Measurements from ENCODE around the gene PGF.

Gene PGF

DNA sequence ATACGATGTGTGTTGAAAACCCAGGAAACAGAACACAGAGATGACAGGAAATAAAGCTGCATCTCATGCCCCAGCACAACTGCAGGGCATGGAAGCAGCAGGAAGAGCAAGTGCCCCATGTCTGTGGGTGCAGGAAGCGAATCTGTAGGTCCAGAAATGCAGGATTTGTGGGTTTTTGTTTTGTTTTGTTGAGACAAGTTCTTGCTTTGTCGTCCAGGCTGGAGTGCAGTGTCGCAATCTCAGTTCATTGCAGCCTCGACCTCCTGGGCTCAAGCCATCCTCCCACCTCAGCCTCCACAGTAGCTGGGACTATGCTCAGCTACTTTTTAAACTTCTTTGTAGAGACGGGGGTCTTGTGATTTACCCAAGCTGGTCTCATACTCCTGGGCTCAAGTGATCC lies 26.2 kb downstream of the PGF start:
- Histone ChIP-seq H3K4me3 (ENCODE audit: extremely low read depth, insufficient read depth, low read length, poor library complexity, severe bottlenecking) (no peak overlapping the region), H3K36me3 (ENCODE audit: control insufficient read depth, insufficient read depth, low read length) (no peaks in the 10 kb centered on the region), H3K9me3 (ENCODE audit: control insufficient read depth, low read length) (no peaks in the 10 kb centered on the region), H3K4me1 (ENCODE audit: control insufficient read depth, insufficient read depth, low read length, poor library complexity, severe bottlenecking) (peaks cover 7% of the 10 kb centered on the region), H3K27ac (ENCODE audit: low read depth, low read length, severe bottlenecking) (no peak overlapping the region)
- 76 to 87% methylated on average over 5 to 6 of the region's 6 CpGs for WGBS, 2 experiments (ENCODE audit: insufficient coverage in 2 of 2)

DNA sequence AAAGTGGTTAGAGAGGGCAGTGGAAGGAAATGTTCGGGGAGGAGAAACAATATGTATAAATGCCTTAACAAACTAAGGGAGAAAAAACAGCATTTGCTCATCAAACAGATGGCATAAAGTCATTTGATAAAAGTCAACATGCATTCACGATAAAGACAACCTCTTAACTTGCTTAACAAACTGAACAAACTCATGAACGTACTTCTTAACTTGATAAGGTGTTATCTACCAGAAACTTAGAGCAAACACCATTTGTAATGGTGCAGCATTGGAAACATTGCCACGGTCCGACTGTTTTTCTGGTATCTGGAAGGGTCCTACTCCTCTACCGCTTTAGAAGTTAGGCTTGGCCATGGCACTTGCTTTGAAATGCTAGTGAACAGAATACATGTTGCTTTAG lies 28.2 kb downstream of the PGF start:
- Histone ChIP-seq H3K36me3 (ENCODE audit: control insufficient read depth, insufficient read depth, low read length) (no peaks in the 10 kb centered on the region), H3K27ac (ENCODE audit: low read depth, low read length, severe bottlenecking) (no peak overlapping the region), H3K4me3 (ENCODE audit: extremely low read depth, insufficient read depth, low read length, poor library complexity, severe bottlenecking) (no peak overlapping the region), H3K9me3 (ENCODE audit: control insufficient read depth, low read length) (no peaks in the 10 kb centered on the region), H3K4me1 (ENCODE audit: control insufficient read depth, insufficient read depth, low read length, poor library complexity, severe bottlenecking) (peaks cover 1% of the 10 kb centered on the region)
- WGBS, 2 experiments (ENCODE audit: insufficient coverage in 2 of 2), result 90 to 92% methylated on average over 4 of the region's 6 CpGs

DNA sequence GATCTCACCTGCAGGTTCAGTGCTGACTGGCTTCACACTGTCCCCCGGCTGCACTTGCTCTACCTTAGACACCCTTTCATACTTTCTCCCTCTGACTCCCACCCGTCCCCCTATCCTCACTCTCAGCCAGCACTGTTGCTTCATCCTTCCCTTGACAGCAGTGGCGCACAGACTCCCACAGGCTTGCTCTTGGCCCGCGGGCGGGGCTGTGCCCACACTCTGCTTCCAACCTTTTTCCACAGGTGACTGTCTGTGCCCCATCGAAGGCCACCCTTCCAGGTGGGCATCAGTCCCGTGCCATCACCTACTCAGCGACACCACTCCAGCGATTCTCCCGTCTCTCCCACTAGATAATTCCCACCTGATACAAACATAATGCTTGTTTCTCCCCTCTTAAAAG lies 31.3 kb downstream of the PGF start:
- Histone ChIP-seq H3K9me3 (ENCODE audit: control insufficient read depth, low read length) (no peaks in the 10 kb centered on the region), H3K36me3 (ENCODE audit: control insufficient read depth, insufficient read depth, low read length) (no peaks in the 10 kb centered on the region), H3K27ac (ENCODE audit: low read depth, low read length, severe bottlenecking) (no peak overlapping the region), H3K4me3 (ENCODE audit: extremely low read depth, insufficient read depth, low read length, poor library complexity, severe bottlenecking) (no peak overlapping the region), H3K4me1 (ENCODE audit: control insufficient read depth, insufficient read depth, low read length, poor library complexity, severe bottlenecking) (no peaks in the 10 kb centered on the region)
- 82 to 93% methylated on average over 8 to 11 of the region's 11 CpGs for WGBS, 2 experiments (ENCODE audit: insufficient coverage in 2 of 2)

DNA sequence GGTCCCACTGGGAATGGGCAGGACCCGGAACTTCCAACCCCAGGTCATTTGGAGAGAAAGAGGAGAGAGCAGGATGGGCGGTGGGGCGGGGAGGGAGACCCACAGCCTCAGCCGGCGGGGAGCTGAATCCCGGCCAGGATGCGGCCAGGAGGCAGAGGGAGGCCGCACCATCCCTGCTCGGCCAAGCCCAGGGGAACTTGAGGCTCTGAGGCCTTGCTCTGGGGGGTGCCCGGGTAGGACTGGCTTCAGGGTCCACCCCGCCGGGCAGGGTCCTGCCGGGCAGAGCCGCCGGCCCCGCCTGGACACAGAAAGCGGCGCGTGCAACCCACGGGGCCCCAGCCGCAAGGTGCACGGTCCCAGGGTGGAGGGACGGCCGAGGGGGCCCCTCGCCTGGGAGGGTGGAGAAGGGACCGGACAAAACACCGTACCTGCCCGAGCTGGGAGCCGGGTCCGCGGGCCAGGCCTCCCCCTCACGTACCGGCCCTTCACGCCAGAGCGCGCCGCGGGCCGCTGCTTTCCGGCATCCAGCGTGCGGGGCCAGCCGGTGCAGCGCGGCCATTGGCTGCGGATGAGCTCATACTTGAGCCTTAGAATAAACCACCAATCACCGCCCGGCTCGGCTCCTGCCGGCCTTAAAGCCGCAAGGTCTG lies 32.5 kb downstream of the PGF start, which contains the start of gene RPS6KL1:
TSS of gene RPS6KL1 (minus strand) at position 509 of the 650 bp plus-strand sequence. CDS start 1,719 bp downstream, outside the sequence.
- Histone ChIP-seq H3K36me3 (ENCODE audit: control insufficient read depth, insufficient read depth, low read length) (no peaks in the 10 kb centered on the region), H3K4me1 (ENCODE audit: control insufficient read depth, insufficient read depth, low read length, poor library complexity, severe bottlenecking) (no peaks in the 10 kb centered on the region), H3K9me3 (ENCODE audit: control insufficient read depth, low read length) (no peaks in the 10 kb centered on the region), H3K27ac (ENCODE audit: low read depth, low read length, severe bottlenecking) (no peak within 1 kb of the TSS), H3K4me3 (ENCODE audit: extremely low read depth, insufficient read depth, low read length, poor library complexity, severe bottlenecking) (peak within 1 kb of the TSS; percentile 61)
- 1 to 2% methylated on average over 28 to 40 of the region's 51 CpGs for WGBS, 2 experiments (ENCODE audit: insufficient coverage in 2 of 2)

DNA sequence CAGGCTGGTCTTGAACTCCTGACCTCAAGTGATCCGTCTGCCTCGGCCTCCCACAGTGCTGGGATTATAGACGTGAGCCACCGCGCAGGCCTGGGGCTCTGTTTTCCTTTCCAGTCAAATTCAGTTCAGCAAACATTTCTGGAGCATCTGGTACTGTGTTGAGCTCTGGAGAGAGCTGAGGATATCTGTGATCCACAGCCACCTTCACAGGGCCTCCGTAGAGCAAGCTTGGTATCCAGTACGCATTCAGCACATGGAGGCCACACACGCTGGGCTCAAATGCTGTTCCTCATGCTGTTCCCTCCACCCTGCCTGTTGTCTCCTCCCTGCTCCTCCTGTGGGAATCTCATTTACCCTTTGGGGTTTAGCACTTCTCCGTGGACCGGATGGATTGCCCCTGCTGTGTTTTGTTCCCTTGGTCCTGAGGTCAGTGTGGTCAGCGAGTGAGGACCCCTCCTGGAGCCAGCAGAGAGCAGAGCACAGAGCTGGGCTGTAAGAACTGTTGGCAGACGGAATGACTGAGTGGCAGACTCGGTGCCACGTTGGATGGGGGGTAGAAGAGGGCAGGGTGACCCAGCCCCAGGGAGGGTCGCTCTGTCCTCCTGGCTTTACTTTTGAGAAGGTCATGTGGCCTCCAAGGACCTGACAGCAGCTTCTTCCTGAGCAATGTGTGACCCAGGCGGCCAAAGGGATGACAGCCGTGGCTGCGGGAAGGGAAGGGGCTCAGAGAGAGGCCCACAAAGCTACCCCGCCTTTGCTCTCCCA lies 33.2 kb downstream of the PGF start:
- Histone ChIP-seq H3K4me1 (ENCODE audit: control insufficient read depth, insufficient read depth, low read length, poor library complexity, severe bottlenecking) (no peaks in the 10 kb centered on the region), H3K9me3 (ENCODE audit: control insufficient read depth, low read length) (no peaks in the 10 kb centered on the region), H3K4me3 (ENCODE audit: extremely low read depth, insufficient read depth, low read length, poor library complexity, severe bottlenecking) (peak overlapping the region; percentile 61), H3K27ac (ENCODE audit: low read depth, low read length, severe bottlenecking) (no peak overlapping the region), H3K36me3 (ENCODE audit: control insufficient read depth, insufficient read depth, low read length) (no peaks in the 10 kb centered on the region)
- WGBS, 2 experiments (ENCODE audit: insufficient coverage in 2 of 2), result 71 to 82% methylated on average over 16 to 19 of the region's 19 CpGs

DNA sequence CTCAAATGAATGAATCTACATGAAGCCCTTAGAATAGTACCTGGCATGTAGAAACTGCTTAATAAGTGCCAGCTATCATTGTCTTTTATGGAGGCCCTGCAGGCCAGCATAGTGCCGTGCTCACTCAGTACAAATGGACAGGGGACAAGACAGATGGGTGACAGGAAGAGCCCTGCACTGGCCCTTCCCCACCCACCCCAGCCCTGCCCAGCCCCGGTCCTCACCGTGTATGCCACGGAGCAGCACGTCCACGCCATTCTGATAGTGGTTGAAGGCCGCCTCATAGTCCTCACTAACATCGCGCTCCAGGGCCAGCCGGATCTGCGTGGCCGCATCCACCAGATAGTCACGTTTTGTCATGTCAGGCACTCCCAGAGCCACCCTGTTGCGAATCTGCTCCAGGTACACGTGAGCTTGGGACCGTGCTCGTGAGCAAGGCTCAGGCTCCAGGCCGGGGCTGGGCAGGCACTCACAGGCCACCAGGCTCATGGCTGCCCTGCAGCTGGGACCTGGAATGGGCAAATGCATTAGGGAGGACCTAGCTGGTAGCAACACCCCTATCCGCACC lies 34.3 kb downstream of the PGF start:
- no peaks in the 10 kb centered on the region for H3K9me3 ChIP-seq (ENCODE audit: control insufficient read depth, low read length)
- no peaks in the 10 kb centered on the region for H3K4me1 ChIP-seq (ENCODE audit: control insufficient read depth, insufficient read depth, low read length, poor library complexity, severe bottlenecking)
- H3K36me3 ChIP-seq (ENCODE audit: control insufficient read depth, insufficient read depth, low read length), result no peaks in the 10 kb centered on the region
- no peak overlapping the region for H3K27ac ChIP-seq (ENCODE audit: low read depth, low read length, severe bottlenecking)
- no peak overlapping the region for H3K4me3 ChIP-seq (ENCODE audit: extremely low read depth, insufficient read depth, low read length, poor library complexity, severe bottlenecking)
- 97% methylated on average over 15 to 18 of the region's 19 CpGs for WGBS, 2 experiments (ENCODE audit: insufficient coverage in 2 of 2)

DNA sequence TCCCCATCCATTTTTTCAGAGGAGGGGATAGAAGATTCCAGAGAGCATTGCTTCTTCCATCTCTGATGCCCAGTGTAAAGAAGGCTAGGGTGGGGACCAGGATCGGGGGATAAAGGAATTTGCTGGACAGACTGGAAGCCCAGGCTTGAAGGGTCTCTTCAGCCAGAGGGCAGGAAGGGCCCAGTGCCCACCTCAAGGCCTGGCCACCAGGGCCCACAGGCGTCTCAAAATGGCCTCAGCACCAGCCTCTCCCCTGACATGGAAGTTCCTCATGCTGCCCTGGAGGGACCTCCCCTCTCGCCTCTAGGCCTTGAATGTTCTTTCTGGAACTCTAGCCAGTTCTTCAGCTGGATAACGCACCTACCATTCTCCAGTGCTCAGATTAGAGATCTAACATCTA lies 35.1 kb downstream of the PGF start:
- H3K27ac ChIP-seq (ENCODE audit: low read depth, low read length, severe bottlenecking), result no peak overlapping the region
- no peak overlapping the region for H3K4me3 ChIP-seq (ENCODE audit: extremely low read depth, insufficient read depth, low read length, poor library complexity, severe bottlenecking)
- no peaks in the 10 kb centered on the region for H3K36me3 ChIP-seq (ENCODE audit: control insufficient read depth, insufficient read depth, low read length)
- 93 to 99% methylated on average over 3 to 4 of the region's 4 CpGs for WGBS, 2 experiments (ENCODE audit: insufficient coverage in 2 of 2)
- H3K4me1 ChIP-seq (ENCODE audit: control insufficient read depth, insufficient read depth, low read length, poor library complexity, severe bottlenecking), result no peaks in the 10 kb centered on the region
- no peaks in the 10 kb centered on the region for H3K9me3 ChIP-seq (ENCODE audit: control insufficient read depth, low read length)

DNA sequence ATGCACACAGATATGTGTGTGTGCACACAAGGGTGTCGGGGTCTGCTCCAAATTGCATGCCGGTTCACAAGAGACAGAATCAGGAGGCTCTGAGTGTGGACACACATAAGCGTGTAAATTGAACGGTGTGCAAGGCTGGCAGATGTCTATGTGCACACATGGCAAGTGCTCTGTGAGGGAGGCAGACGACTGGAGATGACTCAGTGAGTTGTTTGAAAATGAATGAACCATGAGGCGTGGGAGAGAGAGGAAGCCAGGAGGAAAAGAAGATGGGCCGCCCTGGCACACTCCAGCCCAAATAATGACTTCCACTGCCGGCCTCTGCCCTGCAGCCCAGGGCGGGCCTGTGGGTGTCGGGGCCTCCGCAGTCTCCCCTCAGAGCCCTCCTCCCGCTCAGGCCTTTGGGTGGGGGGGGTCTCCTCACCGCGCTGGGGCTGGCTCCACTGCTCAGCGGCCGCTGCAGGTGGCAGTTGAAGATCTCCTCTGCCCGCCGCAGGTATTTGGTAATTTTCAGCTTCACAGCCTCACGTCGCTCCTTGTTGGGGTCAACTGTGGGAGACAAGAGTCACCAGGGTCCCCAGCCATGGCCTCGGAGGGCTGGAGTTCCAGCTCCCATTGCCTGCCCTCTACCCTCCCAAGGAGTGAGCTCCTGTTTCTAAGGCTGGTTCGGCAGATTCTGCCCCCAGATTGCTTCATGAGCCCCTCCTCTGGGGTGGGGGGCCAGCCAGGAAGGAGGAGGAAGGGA lies 35.8 kb downstream of the PGF start:
- H3K4me3 ChIP-seq (ENCODE audit: extremely low read depth, insufficient read depth, low read length, poor library complexity, severe bottlenecking), result no peak overlapping the region
- H3K36me3 ChIP-seq (ENCODE audit: control insufficient read depth, insufficient read depth, low read length), result no peaks in the 10 kb centered on the region
- H3K4me1 ChIP-seq (ENCODE audit: control insufficient read depth, insufficient read depth, low read length, poor library complexity, severe bottlenecking), result no peaks in the 10 kb centered on the region
- 95% methylated on average over 12 to 16 of the region's 22 CpGs for WGBS, 2 experiments (ENCODE audit: insufficient coverage in 2 of 2)
- H3K9me3 ChIP-seq (ENCODE audit: control insufficient read depth, low read length), result no peaks in the 10 kb centered on the region
- no peak overlapping the region for H3K27ac ChIP-seq (ENCODE audit: low read depth, low read length, severe bottlenecking)

DNA sequence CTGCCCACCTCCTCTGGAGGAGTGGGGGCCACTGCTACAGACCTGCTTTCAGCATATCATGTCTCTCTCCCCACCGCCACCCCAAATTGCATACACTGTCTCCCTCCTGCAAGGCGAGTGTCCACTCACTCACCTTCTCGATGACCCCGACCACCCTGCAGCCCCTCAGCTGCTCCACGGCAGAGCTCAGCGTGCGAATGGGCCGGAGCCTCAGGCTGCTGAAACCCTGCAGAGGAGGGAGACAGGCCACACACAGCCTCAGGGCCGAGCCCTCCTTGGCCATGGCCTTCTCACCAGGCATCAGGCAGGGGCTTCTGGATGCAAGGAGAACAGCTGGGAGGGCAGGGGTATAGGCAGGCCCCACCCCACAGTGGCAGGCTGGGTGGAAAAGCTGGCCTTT lies 37.0 kb downstream of the PGF start:
- H3K27ac ChIP-seq (ENCODE audit: low read depth, low read length, severe bottlenecking), result no peak overlapping the region
- H3K4me3 ChIP-seq (ENCODE audit: extremely low read depth, insufficient read depth, low read length, poor library complexity, severe bottlenecking), result no peak overlapping the region
- 94 to 97% methylated on average over 8 to 9 of the region's 9 CpGs for WGBS, 2 experiments (ENCODE audit: insufficient coverage in 2 of 2)
- no peaks in the 10 kb centered on the region for H3K36me3 ChIP-seq (ENCODE audit: control insufficient read depth, insufficient read depth, low read length)
- no peaks in the 10 kb centered on the region for H3K9me3 ChIP-seq (ENCODE audit: control insufficient read depth, low read length)
- H3K4me1 ChIP-seq (ENCODE audit: control insufficient read depth, insufficient read depth, low read length, poor library complexity, severe bottlenecking), result no peaks in the 10 kb centered on the region

DNA sequence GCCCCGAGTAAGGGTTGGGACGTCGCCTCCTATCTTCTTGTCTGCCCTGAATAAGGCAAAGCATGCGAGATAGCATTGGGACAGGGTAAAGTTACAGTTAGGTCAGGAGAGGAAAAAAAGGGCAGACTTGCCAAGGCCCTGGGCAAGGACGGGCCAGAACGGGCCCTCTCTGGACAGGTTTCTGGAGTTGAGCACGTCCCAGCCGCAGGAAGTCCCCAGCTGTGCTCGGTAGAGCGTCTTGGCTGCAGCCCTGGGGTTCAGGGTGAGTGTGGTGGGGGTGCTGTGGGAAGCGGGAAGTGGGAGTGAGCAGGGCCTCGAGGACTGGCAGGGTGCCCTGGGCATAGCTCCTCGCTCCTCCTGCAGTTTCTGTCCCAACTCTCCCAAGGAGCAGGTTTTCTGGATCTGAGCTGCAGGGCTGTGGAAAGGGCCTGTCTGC lies 37.7 kb downstream of the PGF start:
- H3K4me1 ChIP-seq (ENCODE audit: control insufficient read depth, insufficient read depth, low read length, poor library complexity, severe bottlenecking), result no peaks in the 10 kb centered on the region
- H3K36me3 ChIP-seq (ENCODE audit: control insufficient read depth, insufficient read depth, low read length), result no peaks in the 10 kb centered on the region
- no peak overlapping the region for H3K27ac ChIP-seq (ENCODE audit: low read depth, low read length, severe bottlenecking)
- H3K9me3 ChIP-seq (ENCODE audit: control insufficient read depth, low read length), result no peaks in the 10 kb centered on the region
- no peak overlapping the region for H3K4me3 ChIP-seq (ENCODE audit: extremely low read depth, insufficient read depth, low read length, poor library complexity, severe bottlenecking)
- WGBS, 2 experiments (ENCODE audit: insufficient coverage in 2 of 2), result 90 to 92% methylated on average over 10 to 12 of the region's 13 CpGs
